ENCODE measurements around the gene ETFA. TPM values are rescaled to one million over a fixed set of nuclear protein-coding genes. Genes with fewer than 3 reads are reported as not detected.
A peak's percentile ranks its signal among the peaks of the same experiment; 100 is the strongest.

The ETFA gene
- total RNA-seq (2013), result 112 TPM
- polyA plus RNA-seq (100 to 1,000 TPM in 2 of 3 donors, 10 to 100 TPM in 1; 62.1 to 178 (median 166) TPM), polyA minus RNA-seq (40.5 and 54.3 TPM in 2 replicates), total RNA-seq (26.4 to 58.8 (median 42.8) reads per million in 11 experiments)

DNA sequence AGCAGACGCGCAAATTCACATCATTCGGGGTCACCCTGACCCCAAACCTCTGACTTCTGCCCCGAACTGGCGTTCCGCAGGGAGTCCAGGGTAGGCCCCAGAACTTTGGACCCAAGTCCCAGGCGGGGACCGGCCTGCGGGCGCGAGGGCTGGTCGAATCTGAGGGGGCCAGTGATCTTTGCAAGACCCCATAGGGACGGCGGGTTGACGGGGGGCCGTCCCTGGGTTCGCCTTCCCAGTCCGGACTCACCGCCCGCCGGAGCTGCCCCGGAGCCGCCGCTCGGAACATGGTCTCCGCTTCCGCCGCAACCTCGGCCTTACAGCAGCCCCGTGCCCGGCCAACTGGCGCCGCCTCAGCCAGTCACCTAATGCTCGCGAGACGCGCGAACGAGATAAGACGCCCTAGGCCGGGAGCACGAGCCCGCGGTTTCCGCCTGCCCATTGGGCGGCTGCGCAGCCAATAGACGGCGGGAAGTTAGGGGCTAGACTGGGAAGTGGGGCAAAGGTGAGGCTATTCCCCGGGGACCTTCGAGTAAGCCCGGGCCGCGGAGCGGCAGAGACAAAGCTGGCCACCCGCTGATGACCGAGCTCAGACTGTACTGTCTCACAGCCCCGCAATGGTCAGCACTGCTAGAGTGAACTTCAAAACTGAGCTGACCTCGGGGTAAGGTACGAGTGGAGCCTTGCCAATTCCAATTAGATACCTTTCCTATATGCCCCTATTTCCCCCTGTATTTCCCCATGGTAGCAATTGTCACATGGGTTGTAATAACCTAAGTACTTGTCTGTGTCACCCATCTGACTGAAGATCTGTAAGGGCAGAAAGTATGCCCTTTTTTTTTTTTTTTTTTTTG, at the start of gene ETFA:
TSS of gene ETFA (minus strand) at position 370 of the 854 bp plus-strand sequence. CDS start at position 289, 81 bp downstream.
- Mint-ChIP-seq H3K27ac (peak within 1 kb of the TSS; percentile 64 to 91 (median 86)), H3K4me1 (peaks cover 25% of the 10 kb centered on the region)

DNA sequence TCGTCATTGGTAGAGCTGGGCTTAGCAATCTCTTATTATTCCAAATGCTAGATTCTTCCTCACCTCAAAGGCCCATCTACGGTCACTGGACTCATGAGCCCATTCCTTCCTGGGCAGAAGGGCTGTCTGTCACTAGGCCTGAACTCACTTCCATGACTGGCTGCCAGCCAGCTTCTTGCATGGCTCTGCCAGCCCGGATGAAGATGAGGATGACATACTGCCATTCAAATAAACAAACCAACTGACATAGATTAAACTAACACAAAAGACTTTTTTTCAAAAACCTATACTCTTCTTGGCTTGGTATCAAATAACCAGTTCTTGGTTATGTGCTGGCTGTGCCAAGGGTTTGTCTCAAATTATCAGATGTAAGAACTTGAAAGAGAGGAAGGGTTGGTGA, 49.1 kb upstream of the ETFA start:
- intact Hi-C loops (cut with micrococcal nuclease), result no loop called here
- Histone ChIP-seq H2AFZ (ENCODE audit: insufficient read depth, low read depth, low read length, poor library complexity, severe bottlenecking) (no peak overlapping the region), H3K9me3 (replicated peaks in 1 of 2; ENCODE audit: control insufficient read depth in 1 of 2, insufficient read depth in 1 of 2, low read length in 2 of 2) (no peaks in the 10 kb centered on the region), H3K4me2 (replicated peaks; ENCODE audit: extremely low read depth, low read length, poor library complexity, severe bottlenecking) (no peak overlapping the region), H4K20me1 (ENCODE audit: insufficient read depth, low read length) (no peaks in the 10 kb centered on the region), H3K36me3 (replicated peaks in 1 of 2; ENCODE audit: control insufficient read depth in 1 of 2, insufficient read depth in 2 of 2, low read length in 2 of 2) (no peaks in the 10 kb centered on the region), H3K27me3 (ENCODE audit: control insufficient read depth in 2 of 2, insufficient read depth in 2 of 2, low read length in 2 of 2) (no peaks in the 10 kb centered on the region), H3K79me2 (ENCODE audit: insufficient read depth, low read length) (no peaks in the 10 kb centered on the region), H3K4me3 (replicated peaks in 1 of 3; ENCODE audit: low read depth in 2 of 3, low read length in 3 of 3) (no peak overlapping the region), H3K4me1 (ENCODE audit: control insufficient read depth in 1 of 2, insufficient read depth in 2 of 2, low read length in 2 of 2) (no peaks in the 10 kb centered on the region), H3K9ac (ENCODE audit: insufficient read depth, low read length, poor library complexity, severe bottlenecking) (no peak overlapping the region), H3K27ac (ENCODE audit: low read depth in 1 of 2, low read length in 2 of 2) (no peak overlapping the region)
- DNase-seq, result no peak
- peaks cover 5 to 9% of the 10 kb centered on the region in 2 donors for H3K36me3 Mint-ChIP-seq
- peaks cover 0 to 2% (median 0%) of the 10 kb centered on the region in 7 donors for H3K9me3 Mint-ChIP-seq
- no peak overlapping the region for H3K27ac Mint-ChIP-seq
- TF ChIP-seq, protein P1, sequence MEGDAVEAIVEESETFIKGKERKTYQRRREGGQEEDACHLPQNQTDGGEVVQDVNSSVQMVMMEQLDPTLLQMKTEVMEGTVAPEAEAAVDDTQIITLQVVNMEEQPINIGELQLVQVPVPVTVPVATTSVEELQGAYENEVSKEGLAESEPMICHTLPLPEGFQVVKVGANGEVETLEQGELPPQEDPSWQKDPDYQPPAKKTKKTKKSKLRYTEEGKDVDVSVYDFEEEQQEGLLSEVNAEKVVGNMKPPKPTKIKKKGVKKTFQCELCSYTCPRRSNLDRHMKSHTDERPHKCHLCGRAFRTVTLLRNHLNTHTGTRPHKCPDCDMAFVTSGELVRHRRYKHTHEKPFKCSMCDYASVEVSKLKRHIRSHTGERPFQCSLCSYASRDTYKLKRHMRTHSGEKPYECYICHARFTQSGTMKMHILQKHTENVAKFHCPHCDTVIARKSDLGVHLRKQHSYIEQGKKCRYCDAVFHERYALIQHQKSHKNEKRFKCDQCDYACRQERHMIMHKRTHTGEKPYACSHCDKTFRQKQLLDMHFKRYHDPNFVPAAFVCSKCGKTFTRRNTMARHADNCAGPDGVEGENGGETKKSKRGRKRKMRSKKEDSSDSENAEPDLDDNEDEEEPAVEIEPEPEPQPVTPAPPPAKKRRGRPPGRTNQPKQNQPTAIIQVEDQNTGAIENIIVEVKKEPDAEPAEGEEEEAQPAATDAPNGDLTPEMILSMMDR (IDR thresholded peaks at IDR 0.05), result no peak
- no peak overlapping the region for H3K4me3 Mint-ChIP-seq
- WGBS (ENCODE audit: insufficient coverage), result 100% methylated on average over 1 of the region's 3 CpGs
- H3K27me3 Mint-ChIP-seq (ENCODE audit: low read depth in 3 of 3), result peaks cover 0 to 6% (median 0%) of the 10 kb centered on the region in 3 donors
- no peaks in the 10 kb centered on the region for H3K4me1 Mint-ChIP-seq

More for the DNA sequence above, at the start of gene ETFA:
- peak within 1 kb of the TSS; percentile 88 to 94 for H3K27ac ChIP-seq (ENCODE audit: low read depth in 1 of 2, low read length in 2 of 2)
- H3K4me3 Mint-ChIP-seq, result peak within 1 kb of the TSS; percentile 88 to 94
- no peaks in the 10 kb centered on the region for H3K36me3 ChIP-seq (replicated peaks in 1 of 2; ENCODE audit: control insufficient read depth in 1 of 2, insufficient read depth in 2 of 2, low read length in 2 of 2)
- peak within 1 kb of the TSS; percentile 47 to 96 (median 88) for H3K4me3 ChIP-seq (replicated peaks in 1 of 3; ENCODE audit: low read depth in 2 of 3, low read length in 3 of 3)
- no peaks in the 10 kb centered on the region for H3K9me3 ChIP-seq (replicated peaks in 1 of 2; ENCODE audit: control insufficient read depth in 1 of 2, insufficient read depth in 1 of 2, low read length in 2 of 2)
- peak within 1 kb of the TSS; percentile 96 for H2AFZ ChIP-seq (ENCODE audit: insufficient read depth, low read depth, low read length, poor library complexity, severe bottlenecking)
- intact Hi-C loops (cut with micrococcal nuclease), result no loop called here
- peak within 1 kb of the TSS; percentile 84 for H3K4me2 ChIP-seq (replicated peaks; ENCODE audit: extremely low read depth, low read length, poor library complexity, severe bottlenecking)
- H3K9ac ChIP-seq (ENCODE audit: insufficient read depth, low read length, poor library complexity, severe bottlenecking), result peak within 1 kb of the TSS; percentile 93
- under 1% methylated on average over 56 of the region's 60 CpGs for WGBS (ENCODE audit: insufficient coverage)
- peaks cover 0 to 5% (median 0%) of the 10 kb centered on the region in 7 donors for H3K9me3 Mint-ChIP-seq
- peaks cover 20 to 23% of the 10 kb centered on the region in 2 donors for H3K4me1 ChIP-seq (ENCODE audit: control insufficient read depth in 1 of 2, insufficient read depth in 2 of 2, low read length in 2 of 2)
- H3K27me3 Mint-ChIP-seq (ENCODE audit: low read depth in 3 of 3), result peaks cover 4 to 7% (median 5%) of the 10 kb centered on the region in 3 donors
- H3K27me3 ChIP-seq (ENCODE audit: control insufficient read depth in 2 of 2, insufficient read depth in 2 of 2, low read length in 2 of 2), result no peaks in the 10 kb centered on the region
- TF ChIP-seq, protein P1 (IDR thresholded peaks at IDR 0.05), result no peak
- DNase-seq, result peak; percentile 86 to 95 (median 95)
- peaks cover 0 to 3% of the 10 kb centered on the region in 2 donors for H3K36me3 Mint-ChIP-seq
- peaks cover 50% of the 10 kb centered on the region for H3K79me2 ChIP-seq (ENCODE audit: insufficient read depth, low read length)
- peaks cover 39% of the 10 kb centered on the region for H4K20me1 ChIP-seq (ENCODE audit: insufficient read depth, low read length)
